Common myeloid progenitor, CD34-positive (primary cell): ENCODE data around the gene GFAP.

ENCODE experiments used
- CTCF ChIA-PET: fragments of 350-600 bp; sonication (Branson Sonifier 250); formaldehyde crosslinking; loops from one replicate; lab custom pipeline; 2021; ENCODE audit warnings: antibody characterized with exemption; lab: Charles Lee
- POLR2A ChIA-PET: fragments of 350-600 bp; sonication (Branson Sonifier 250); formaldehyde crosslinking; loops from one replicate; lab custom pipeline; 2021; ENCODE audit warnings: antibody characterized with exemption; lab: Charles Lee
- DNase-seq, 3 donors: peaks; one replicate each; pipeline versions ENCODE4 v3.0.0 to v3.0.0-alpha.2; 2013
- H3K27ac ChIP-seq, 2 experiments: 1 replicate in 1 of 2; 2 replicates in 1 of 2; pipeline ENCODE4 v1.7.0; 2013; ENCODE audit warnings: inconsistent platforms in 2 of 2, low read length in 2 of 2, mild to moderate bottlenecking in 2 of 2, low read depth in 1 of 2, moderate library complexity in 1 of 2; ENCODE audit not compliant: severe bottlenecking in 2 of 2, insufficient read depth in 1 of 2, poor library complexity in 1 of 2
- H3K27me3 ChIP-seq, 5 experiments: replicated peaks in 2 of 5; 1 replicate in 3 of 5; 2 replicates in 2 of 5; pipeline versions ENCODE4 v1.6.1 to v1.7.0; 2013; ENCODE audit warnings: low read length in 4 of 5, mild to moderate bottlenecking in 2 of 5, moderate library complexity in 2 of 5, inconsistent platforms in 1 of 5; ENCODE audit not compliant: insufficient read depth in 5 of 5, control insufficient read depth in 4 of 5
- H3K36me3 ChIP-seq, 4 experiments: 1 replicate in 2 of 4; 2 replicates in 2 of 4; pipeline versions ENCODE4 v1.6.1 to v1.7.0; 2013; ENCODE audit warnings: low read length in 3 of 4, control low read depth in 1 of 4, mild to moderate bottlenecking in 1 of 4; ENCODE audit not compliant: control insufficient read depth in 4 of 4, insufficient read depth in 4 of 4
- H3K4me1 ChIP-seq, 4 experiments: 1 replicate in 3 of 4; 2 replicates in 1 of 4; pipeline versions ENCODE4 v1.6.1 to v1.7.1; 2013; ENCODE audit warnings: low read length in 3 of 4, mild to moderate bottlenecking in 3 of 4, control low read depth in 1 of 4, inconsistent platforms in 1 of 4, moderate library complexity in 1 of 4; ENCODE audit not compliant: control insufficient read depth in 4 of 4, insufficient read depth in 4 of 4; ENCODE audit errors: control extremely low read depth in 1 of 4
- H3K4me3 ChIP-seq, 7 experiments: 1 replicate in 4 of 7; 2 replicates in 3 of 7; pipeline versions ENCODE4 v1.5.1 to v1.7.0; 2013; ENCODE audit warnings: mild to moderate bottlenecking in 7 of 7, low read length in 6 of 7, moderate library complexity in 6 of 7, inconsistent platforms in 2 of 7, low read depth in 2 of 7, control low read depth in 1 of 7; ENCODE audit not compliant: insufficient read depth in 4 of 7, control insufficient read depth in 1 of 7; ENCODE audit errors: extremely low read depth in 1 of 7
- H3K9me3 ChIP-seq, 5 experiments: 1 replicate in 4 of 5; 2 replicates in 1 of 5; pipeline versions ENCODE4 v1.6.1 to v1.7.1; 2013; ENCODE audit warnings: low read length in 4 of 5, mild to moderate bottlenecking in 2 of 5, inconsistent platforms in 1 of 5, low read depth in 1 of 5, moderate library complexity in 1 of 5; ENCODE audit not compliant: control insufficient read depth in 4 of 5, insufficient read depth in 2 of 5; ENCODE audit errors: control extremely low read depth in 1 of 5
- WGBS: methylation state at CpG from one replicate; pipeline ENCODE4 v1.1.5; 2013; ENCODE audit not compliant: insufficient coverage; 5-methylcytosine and 5-hydroxymethylcytosine counted together

GFAP gene

GRCh38 chr17:44901411-44901921 lies 13.8 kb downstream of the GFAP start:
- POLR2A ChIA-PET: interaction anchor here (0.6 to 1.1 kb wide), 2 partner anchors 29 to 683 kb away, joined by 3 to 4 read pairs; no protein-coding TSS in a partner anchor
- no peaks in the 10 kb centered on the region for H3K27me3 ChIP-seq
- CTCF ChIA-PET: interaction anchor here (1.1 to 3.6 kb wide), 4 partner anchors 9 to 121 kb away, joined by 3 to 16 read pairs (median 5); no protein-coding TSS in a partner anchor
- H3K4me1 ChIP-seq: peaks cover 12 to 38% (median 27%) of the 10 kb centered on the region in 4 experiments
- WGBS: 100% methylated on average over 3 of the region's 4 CpGs
- no peak overlapping the region for H3K4me3 ChIP-seq
- H3K9me3 ChIP-seq: no peaks in the 10 kb centered on the region
- no peak overlapping the region for H3K27ac ChIP-seq
- no peak for DNase-seq
- H3K36me3 ChIP-seq: peaks cover 0 to 2% (median 0%) of the 10 kb centered on the region in 4 experiments

GRCh38 chr17:44900894-44901293 lies 14.4 kb downstream of the GFAP start:
- Histone ChIP-seq H3K27ac (no peak overlapping the region), H3K27me3 (no peaks in the 10 kb centered on the region), H3K4me3 (no peak overlapping the region), H3K9me3 (no peaks in the 10 kb centered on the region), H3K4me1 (peaks cover 12 to 38% (median 27%) of the 10 kb centered on the region in 4 experiments), H3K36me3 (peaks cover 0 to 3% (median 2%) of the 10 kb centered on the region in 4 experiments)
- CTCF ChIA-PET: interaction anchor here (1.1 to 3.6 kb wide), 3 partner anchors 9 to 121 kb away, joined by 3 to 16 read pairs (median 4); no protein-coding TSS in a partner anchor
- DNase-seq: peak in 2 of 3 donors; percentile 26 to 30
- POLR2A ChIA-PET: interaction anchor here (0.6 to 1.1 kb wide), 2 partner anchors 30 to 683 kb away, joined by 3 to 4 read pairs; no protein-coding TSS in a partner anchor
- WGBS: no CpG with 5 or more reads among the region's 3 CpGs

GRCh38 chr17:44899074-44899782 lies 16.1 kb downstream of the GFAP start, which contains the start of gene EFTUD2:
TSS of gene EFTUD2 (minus strand) at chr17:44899445. CDS start at chr17:44894521, 4,924 bp downstream.
- 0% methylated on average over 49 of the region's 54 CpGs for WGBS
- ChIA-PET CTCF (interaction anchor here (0.7 to 3.6 kb wide), 7 partner anchors 11 to 200 kb away, joined by 3 to 16 read pairs (median 4); no protein-coding TSS in a partner anchor), POLR2A (interaction anchor here (0.9 kb wide), 1 partner anchor 11 kb away, joined by 5 read pairs; no protein-coding TSS in a partner anchor)

GRCh38 chr17:44898768-44899073 lies 16.6 kb downstream of the GFAP start:
- Histone ChIP-seq H3K4me1 (peaks cover 12 to 33% (median 25%) of the 10 kb centered on the region in 4 experiments), H3K36me3 (peaks cover 3 to 20% (median 11%) of the 10 kb centered on the region in 4 experiments), H3K4me3 (peak overlapping the region; percentile 90 to 99 (median 92)), H3K27me3 (no peaks in the 10 kb centered on the region), H3K27ac (peak overlapping the region; percentile 99 to 100), H3K9me3 (no peaks in the 10 kb centered on the region)
- POLR2A ChIA-PET: interaction anchor here (0.9 kb wide), 1 partner anchor 10 kb away, joined by 5 read pairs; no protein-coding TSS in a partner anchor
- CTCF ChIA-PET: interaction anchor here (1.1 to 3.6 kb wide), 5 partner anchors 11 to 32 kb away, joined by 3 to 16 read pairs (median 9); no protein-coding TSS in a partner anchor
- 0% methylated on average over 6 of the region's 7 CpGs for WGBS
- DNase-seq: peak; percentile 52 to 81 (median 81)

More at GRCh38 chr17:44899074-44899782, 16.1 kb downstream of the GFAP start, which contains the start of gene EFTUD2:
- Histone ChIP-seq H3K4me3 (peak within 1 kb of the TSS; percentile 90 to 99 (median 92)), H3K36me3 (peaks cover 3 to 15% (median 9%) of the 10 kb centered on the region in 4 experiments), H3K4me1 (peaks cover 12 to 33% (median 25%) of the 10 kb centered on the region in 4 experiments), H3K9me3 (no peaks in the 10 kb centered on the region), H3K27me3 (no peaks in the 10 kb centered on the region), H3K27ac (peak within 1 kb of the TSS; percentile 99 to 100)
- peak; percentile 92 to 95 (median 94) for DNase-seq

- Histone ChIP-seq H3K36me3 (peaks cover 14 to 38% (median 27%) of the 10 kb centered on the region in 4 experiments), H3K27ac (no peak overlapping the region), H3K9me3 (no peaks in the 10 kb centered on the region), H3K4me3 (no peak overlapping the region), H3K27me3 (no peaks in the 10 kb centered on the region), H3K4me1 (peaks cover 5 to 16% (median 11%) of the 10 kb centered on the region in 4 experiments)
- CTCF ChIA-PET: interaction anchor here (0.9 to 1.8 kb wide), 3 partner anchors 10 to 204 kb away, joined by 3 to 4 read pairs (median 4); no protein-coding TSS in a partner anchor
- no CpG with 5 or more reads among the region's 4 CpGs for WGBS
- POLR2A ChIA-PET: no interaction called here
- DNase-seq: no peak
Observed at GRCh38 chr17:44894642-44895041, 20.7 kb downstream of the GFAP start.

GRCh38 chr17:44892250-44892649 lies 23.1 kb downstream of the GFAP start:
- peaks cover 13 to 27% (median 22%) of the 10 kb centered on the region in 4 experiments for H3K4me1 ChIP-seq
- ChIA-PET POLR2A (interaction anchor here (0.6 kb wide), 2 partner anchors 55 to 111 kb away, joined by 3 read pairs; no protein-coding TSS in a partner anchor), CTCF (interaction anchor here (0.6 to 2.3 kb wide), 2 partner anchors 14 to 498 kb away, joined by 4 to 6 read pairs; no protein-coding TSS in a partner anchor)
- no peaks in the 10 kb centered on the region for H3K9me3 ChIP-seq
- H3K27me3 ChIP-seq: no peaks in the 10 kb centered on the region
- H3K27ac ChIP-seq: no peak overlapping the region
- H3K36me3 ChIP-seq: peaks cover 14 to 41% (median 28%) of the 10 kb centered on the region in 4 experiments
- no peak overlapping the region for H3K4me3 ChIP-seq
- DNase-seq: no peak
